SIG-M5 (cell line): ENCODE results near the gene SYNPO2.

Experiments used
- DNase-seq: peaks from one replicate; lab custom pipeline; 2025; lab: John Stamatoyannopoulos, UW

The SYNPO2 gene

GRCh38 chr4:118930255-118930654, 41.6 kb downstream of the SYNPO2 start:
- no peak for DNase-seq

- no peak for DNase-seq
Observed at GRCh38 chr4:118931786-118932185, 43.1 kb downstream of the SYNPO2 start.

GRCh38 chr4:118935819-118936218, 47.2 kb downstream of the SYNPO2 start:
- peak; percentile 22 for DNase-seq

GRCh38 chr4:118936406-118936805, 47.8 kb downstream of the SYNPO2 start:
- no peak for DNase-seq

- peak; percentile 14 for DNase-seq
Observed at GRCh38 chr4:118939169-118939783, 50.6 kb downstream of the SYNPO2 start.

GRCh38 chr4:118941149-118941548, 52.5 kb downstream of the SYNPO2 start:
- peak; percentile 7 for DNase-seq

- DNase-seq = no peak
Observed at GRCh38 chr4:118941799-118942198, 53.1 kb downstream of the SYNPO2 start.

- peak; percentile 80 for DNase-seq
Observed at GRCh38 chr4:118942465-118942864, 53.8 kb downstream of the SYNPO2 start.

GRCh38 chr4:118947095-118947494, 58.4 kb downstream of the SYNPO2 start:
- DNase-seq = no peak

GRCh38 chr4:118948545-118949144, 60.0 kb downstream of the SYNPO2 start:
- no peak for DNase-seq

GRCh38 chr4:118950224-118950623, 61.6 kb downstream of the SYNPO2 start:
- no peak for DNase-seq

- DNase-seq = no peak
Observed at GRCh38 chr4:118950929-118951570, 62.4 kb downstream of the SYNPO2 start.

- DNase-seq = no peak
Observed at GRCh38 chr4:118953276-118953675, 64.6 kb downstream of the SYNPO2 start.

GRCh38 chr4:118954246-118954645, 65.6 kb downstream of the SYNPO2 start:
- DNase-seq = no peak

GRCh38 chr4:118955515-118955914, 66.9 kb downstream of the SYNPO2 start:
- DNase-seq = no peak

- no peak for DNase-seq
Observed at GRCh38 chr4:118957722-118958445, 69.2 kb downstream of the SYNPO2 start.

- no peak for DNase-seq
Observed at GRCh38 chr4:118962540-118962939, 73.9 kb downstream of the SYNPO2 start.

- DNase-seq = no peak
Observed at GRCh38 chr4:118964891-118965411, 76.3 kb downstream of the SYNPO2 start.

- no peak for DNase-seq
Observed at GRCh38 chr4:118967393-118967792, 78.7 kb downstream of the SYNPO2 start.

- peak; percentile 59 for DNase-seq
Observed at GRCh38 chr4:118968005-118968404, 79.4 kb downstream of the SYNPO2 start.

- no peak for DNase-seq
Observed at GRCh38 chr4:118968813-118969212, 80.2 kb downstream of the SYNPO2 start.

GRCh38 chr4:118969359-118969758, 80.7 kb downstream of the SYNPO2 start:
- no peak for DNase-seq

GRCh38 chr4:118972167-118972566, 83.5 kb downstream of the SYNPO2 start:
- DNase-seq = no peak
